ENCODE measurements around the gene OTOR.

OTOR gene

GRCh38 chr20:16748308-16748900 is at the start of gene OTOR:
Gene OTOR, plus strand, starts transcription at chr20:16748358. Its CDS starts 44 bp downstream, at chr20:16748402.
- no peak for DNase-seq (ENCODE audit: low read depth in 2 of 2)

DNA sequence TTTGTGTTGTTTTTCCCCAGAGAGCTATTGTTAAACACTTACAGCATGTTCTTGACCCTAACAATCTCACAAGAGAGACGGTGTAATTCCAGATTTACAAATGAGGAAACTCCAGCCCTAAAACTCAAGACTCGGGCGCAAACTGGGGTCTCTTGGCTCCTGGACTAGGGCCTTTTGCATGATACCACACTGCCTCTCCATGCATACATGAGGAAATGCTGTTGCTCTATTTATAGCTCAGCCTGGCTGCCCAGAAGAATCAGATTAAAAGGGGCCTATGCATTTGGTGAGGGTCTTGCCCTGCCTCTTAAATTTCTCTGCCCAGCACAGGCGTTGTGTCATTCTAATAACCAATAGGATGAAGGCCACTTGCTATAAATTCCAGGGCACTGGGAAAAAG is 48.9 kb upstream of the OTOR start:
- no peak for DNase-seq (ENCODE audit: low read depth in 2 of 2)

DNA sequence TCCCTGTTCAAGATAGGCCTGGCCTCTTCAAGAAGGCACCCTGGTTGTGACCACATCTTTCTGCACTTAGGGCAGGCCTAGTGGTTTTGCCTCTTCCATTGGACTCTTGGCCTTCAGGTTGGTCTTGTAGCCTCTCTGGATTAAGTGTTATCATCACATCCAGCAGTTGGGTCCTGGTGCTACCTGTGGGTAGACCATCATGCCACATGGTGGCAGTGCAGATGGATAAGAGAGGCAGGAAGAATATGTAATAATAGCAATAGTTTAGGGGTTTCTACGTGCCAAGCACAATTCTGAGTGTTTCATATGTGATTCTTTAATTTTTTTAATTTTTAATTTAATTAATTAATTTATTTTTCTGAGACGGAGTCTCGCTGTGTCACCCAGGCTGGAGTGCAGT is 46.9 kb upstream of the OTOR start:
- no peak for DNase-seq (ENCODE audit: low read depth in 2 of 2)

- no peak for DNase-seq (ENCODE audit: low read depth in 2 of 2)
These were observed 44.6 kb upstream of the OTOR start for GRCh38 chr20:16703570-16703969.

GRCh38 chr20:16707674-16708073 is 40.5 kb upstream of the OTOR start:
- DNase-seq (ENCODE audit: low read depth in 2 of 2) = no peak

GRCh38 chr20:16708602-16709001 is 39.6 kb upstream of the OTOR start:
- DNase-seq (ENCODE audit: low read depth in 2 of 2) = no peak

DNA sequence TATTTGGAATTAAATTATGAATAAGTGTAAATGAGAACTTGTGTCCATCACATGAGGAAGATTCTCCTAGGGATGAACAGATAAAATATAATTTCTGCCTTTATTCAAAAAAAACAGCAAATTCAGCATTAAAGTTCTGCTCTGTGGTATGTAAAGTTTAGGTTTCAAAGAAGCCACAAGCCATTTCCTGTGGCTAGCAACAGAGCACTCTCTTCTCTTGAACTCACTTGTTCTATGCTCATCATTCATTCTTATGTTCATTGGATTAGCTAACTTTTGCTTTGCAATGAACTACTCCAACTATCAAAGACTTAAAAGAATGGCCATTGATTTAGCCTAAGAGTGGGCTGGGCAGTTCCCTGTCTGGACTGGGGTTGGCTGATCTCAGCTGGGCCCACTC is 39.1 kb upstream of the OTOR start:
- no peak for DNase-seq (ENCODE audit: low read depth in 2 of 2)

GRCh38 chr20:16710781-16711180 is 37.4 kb upstream of the OTOR start:
- no peak for DNase-seq (ENCODE audit: low read depth in 2 of 2)

DNA sequence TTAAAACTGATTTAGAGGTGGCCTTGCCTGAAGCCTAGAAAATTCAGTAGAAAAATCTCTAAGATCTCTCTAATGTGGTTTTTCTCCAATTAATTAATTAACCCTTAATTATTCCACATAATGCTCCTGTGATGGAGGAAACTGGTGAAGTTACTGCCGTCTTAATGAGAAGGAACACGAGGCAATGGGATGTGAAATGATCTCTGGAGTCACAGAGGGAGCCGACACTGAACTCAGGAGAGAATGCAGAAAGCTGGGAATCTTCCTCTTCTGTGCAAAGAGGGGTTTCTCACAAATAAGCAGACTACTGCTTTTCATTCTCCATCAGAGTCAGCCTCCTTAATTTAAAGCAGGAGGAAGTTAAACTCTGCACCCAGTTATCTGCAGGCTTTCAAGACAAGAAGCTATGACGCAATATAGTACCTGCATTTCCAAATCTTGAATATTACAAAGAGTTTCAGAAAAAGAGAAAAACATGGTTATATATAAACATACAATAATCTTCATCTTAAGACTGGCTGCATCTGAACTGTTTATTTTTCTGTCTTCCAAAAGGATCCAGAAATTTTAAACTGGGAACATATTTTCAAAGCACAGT is 36.4 kb upstream of the OTOR start:
- no peak for DNase-seq (ENCODE audit: low read depth in 2 of 2)

- no peak for DNase-seq (ENCODE audit: low read depth in 2 of 2)
These were observed 35.6 kb upstream of the OTOR start for GRCh38 chr20:16712511-16712947.

GRCh38 chr20:16713066-16713465 is 35.1 kb upstream of the OTOR start:
- no peak for DNase-seq (ENCODE audit: low read depth in 2 of 2)

- no peak for DNase-seq (ENCODE audit: low read depth in 2 of 2)
These were observed 33.9 kb upstream of the OTOR start for GRCh38 chr20:16714242-16714641.

DNA sequence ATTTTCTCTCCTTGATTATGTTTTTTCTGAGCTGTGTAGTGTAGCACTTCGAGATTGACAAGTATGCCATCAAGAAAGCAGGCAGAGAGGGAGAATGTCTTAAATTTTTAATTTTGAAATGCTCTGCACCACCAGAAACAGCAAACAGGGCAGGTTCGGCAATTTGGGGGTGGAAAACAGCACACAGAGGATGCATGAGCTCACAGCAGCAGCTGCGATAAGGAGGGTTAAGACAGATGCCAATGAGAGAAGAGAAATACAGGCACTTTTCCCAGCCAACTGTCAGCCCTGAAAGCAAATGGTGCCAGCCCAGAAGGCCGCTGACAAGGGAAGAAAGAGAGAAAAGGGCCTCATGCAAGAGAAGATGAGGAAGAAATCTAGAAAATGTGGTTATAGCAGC is 33.4 kb upstream of the OTOR start:
- DNase-seq (ENCODE audit: low read depth in 2 of 2) = no peak

GRCh38 chr20:16719421-16719820 is 28.7 kb upstream of the OTOR start:
- no peak for DNase-seq (ENCODE audit: low read depth in 2 of 2)

- no peak for DNase-seq (ENCODE audit: low read depth in 2 of 2)
These were observed 19.1 kb upstream of the OTOR start for GRCh38 chr20:16729080-16729479.

DNA sequence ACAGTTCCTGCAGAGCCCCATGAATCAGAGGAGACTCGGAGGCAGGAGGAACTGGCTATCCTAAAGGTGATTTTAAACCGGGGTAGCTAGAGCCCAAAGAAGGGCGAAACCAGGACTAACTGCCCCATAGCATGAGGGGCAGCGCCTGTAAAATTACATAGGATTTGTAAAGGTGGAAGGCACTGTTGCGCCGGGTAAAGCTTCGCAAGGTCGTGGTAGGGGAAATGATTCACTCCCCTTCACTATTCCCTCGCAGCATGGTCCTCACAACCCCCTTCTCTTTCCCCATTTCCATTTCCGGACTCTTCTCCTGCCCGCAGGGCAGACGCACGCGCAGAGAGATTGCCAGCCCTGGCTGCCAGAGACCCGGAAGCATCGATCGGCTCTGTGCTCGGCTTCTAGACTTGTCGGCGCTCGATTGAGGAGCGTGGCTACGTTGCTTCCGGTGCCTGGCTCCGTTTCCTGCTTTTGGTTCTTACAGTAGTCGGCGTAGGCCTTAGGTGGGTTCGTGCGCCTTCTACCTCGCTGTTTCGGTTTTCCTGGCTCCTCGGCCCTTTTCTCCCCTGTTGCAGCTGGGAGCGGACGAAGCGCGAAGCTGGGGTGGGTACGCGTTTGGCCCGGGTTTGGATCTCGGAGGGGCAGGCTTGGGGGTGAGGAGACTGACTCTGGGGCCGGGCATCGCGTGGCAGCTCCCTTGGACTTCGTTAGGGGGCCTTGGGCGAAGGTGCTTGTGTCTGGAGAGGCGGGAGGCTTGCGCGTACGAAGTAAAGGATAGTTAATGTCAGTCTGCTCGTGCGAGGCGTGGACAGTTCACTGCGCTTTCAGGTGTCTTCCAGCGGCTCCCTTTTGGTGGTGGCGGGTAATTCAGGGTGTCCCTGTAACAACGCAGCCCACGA is 18.3 kb upstream of the OTOR start, which contains the start of gene SNRPB2:
Gene SNRPB2 (plus strand): TSS at position 462 of the 896 bp plus-strand sequence. CDS start 1,677 bp downstream, outside the sequence.
- peak; percentile 82 to 86 for DNase-seq (ENCODE audit: low read depth in 2 of 2)

DNA sequence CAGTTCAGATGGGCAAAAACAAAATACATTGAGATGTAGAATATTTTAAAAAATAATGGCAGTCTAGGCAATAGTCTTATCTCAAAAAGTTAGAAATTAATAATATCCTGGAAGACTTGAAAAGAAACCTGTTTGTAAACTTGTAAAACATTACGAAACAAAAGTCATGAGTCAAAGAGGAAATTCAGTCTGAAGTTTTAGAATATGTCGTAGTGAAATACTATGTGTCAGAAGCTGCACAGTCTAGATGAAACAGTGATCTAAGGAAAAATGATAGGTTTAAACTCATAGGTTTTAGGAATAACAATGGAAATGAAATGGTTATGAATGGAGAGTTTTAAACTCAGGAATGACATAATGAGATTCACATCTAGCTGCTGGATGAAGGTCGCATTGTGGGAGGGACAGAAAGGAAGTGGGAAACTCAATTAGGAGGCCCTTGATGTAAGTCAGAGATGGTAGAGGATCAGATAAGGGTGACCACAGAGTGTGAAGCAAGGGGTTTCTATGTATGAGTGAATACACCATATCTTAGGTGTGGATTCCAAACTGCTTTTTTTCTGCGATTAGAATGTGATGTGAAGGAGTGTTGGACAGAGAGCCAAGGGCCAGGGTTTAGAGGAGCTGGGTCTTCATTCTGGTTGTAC is 15.5 kb upstream of the OTOR start:
- DNase-seq (ENCODE audit: low read depth in 2 of 2) = no peak

DNA sequence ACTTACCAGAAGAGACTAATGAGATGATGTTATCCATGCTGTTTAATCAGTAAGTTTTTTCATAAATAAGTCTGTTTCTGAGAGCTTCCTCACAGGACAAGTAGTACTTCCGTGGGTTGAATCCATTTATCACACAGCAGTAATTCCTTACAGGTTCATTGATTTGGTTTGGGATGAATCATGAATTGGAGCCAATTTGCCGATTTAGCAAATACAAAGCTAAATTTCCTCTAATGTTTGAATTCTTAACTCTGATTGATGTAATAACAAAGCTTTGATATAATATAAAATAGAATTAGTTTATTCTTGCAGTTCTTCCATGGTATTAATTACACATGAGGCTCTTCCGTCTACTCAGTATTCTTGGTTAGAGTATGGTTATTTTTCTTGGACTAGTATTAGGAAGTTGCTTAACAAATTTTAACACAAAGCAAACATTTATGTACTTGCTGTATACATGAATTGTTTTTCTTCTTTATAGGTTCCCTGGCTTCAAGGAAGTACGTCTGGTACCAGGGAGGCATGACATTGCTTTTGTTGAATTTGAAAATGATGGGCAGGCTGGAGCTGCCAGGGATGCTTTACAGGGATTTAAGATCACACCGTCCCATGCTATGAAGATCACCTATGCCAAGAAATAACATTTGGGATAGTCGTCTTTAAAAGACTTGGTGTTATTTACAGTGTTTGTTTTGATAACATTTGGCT is 7.6 kb upstream of the OTOR start:
- DNase-seq (ENCODE audit: low read depth in 2 of 2) = no peak

DNA sequence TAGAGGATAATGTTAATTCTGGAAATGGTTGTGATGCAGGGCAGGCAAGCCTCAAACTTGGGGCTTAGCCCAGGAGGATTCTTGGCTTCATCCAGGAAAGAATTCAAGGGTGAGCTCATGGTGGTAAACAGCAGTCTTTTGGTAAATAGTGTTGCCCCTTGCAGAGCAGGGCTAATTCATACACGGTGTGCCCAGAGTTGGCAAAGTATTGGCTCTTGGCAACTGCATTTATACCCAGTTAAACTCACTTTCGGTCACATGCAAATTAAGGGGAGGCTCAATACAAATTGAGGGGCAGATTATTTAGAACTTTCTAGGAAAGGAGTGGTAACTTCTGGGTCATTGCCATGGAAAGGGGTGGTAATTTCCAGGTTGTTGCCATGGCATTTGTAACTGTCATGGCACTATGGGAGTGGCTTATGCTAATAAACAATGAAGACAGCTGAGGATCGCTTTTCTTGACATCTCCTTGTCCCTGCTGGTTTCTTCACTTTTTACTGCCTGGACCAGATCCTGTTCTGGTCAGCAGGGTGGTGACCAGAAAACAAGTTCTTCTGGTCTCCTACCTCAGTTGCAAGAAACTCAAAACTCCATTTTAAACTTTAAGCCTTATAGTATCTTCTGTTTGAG is 3.9 kb upstream of the OTOR start:
- DNase-seq (ENCODE audit: low read depth in 2 of 2) = no peak

- DNase-seq (ENCODE audit: low read depth in 2 of 2) = no peak
These were observed 3.0 kb upstream of the OTOR start for GRCh38 chr20:16745204-16745603.

DNA sequence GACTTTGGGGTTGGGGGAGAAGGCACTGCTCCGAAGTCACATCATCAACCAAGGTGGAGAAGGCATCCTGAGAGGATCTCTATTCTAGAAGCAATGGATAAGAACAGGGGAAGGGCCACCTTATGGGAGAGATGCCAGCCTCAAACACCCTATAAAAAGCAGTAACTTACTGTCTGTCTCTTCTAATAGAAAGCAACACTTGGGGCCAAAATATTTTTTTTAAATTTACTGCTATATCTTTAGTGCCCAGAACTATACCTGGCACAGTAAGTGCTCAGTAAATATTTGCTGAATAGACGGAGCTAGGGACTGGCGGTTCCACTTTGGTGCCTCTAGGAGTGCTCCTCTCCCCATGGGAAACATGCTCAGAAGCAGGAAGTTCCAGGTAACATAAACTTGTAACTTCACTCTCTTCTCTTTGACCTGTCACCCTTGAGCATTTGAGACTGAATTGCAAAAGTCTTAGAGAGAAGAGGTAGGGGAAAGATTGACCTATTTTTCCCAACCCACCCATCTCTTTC is 807 bp upstream of the OTOR start:
- no peak for DNase-seq (ENCODE audit: low read depth in 2 of 2)

Data from stimulated activated CD8-positive, alpha-beta memory T cell treated with anti-CD3 and anti-CD28 coated beads, Interleukin-15, amount 100 ng/mL, for 4 hours (primary cell).